AG09309 (cell line): ENCODE results near the gene RASA1.
"Not testable (repeated sequence)": the region's sequence is repeated elsewhere in the genome, so short reads cannot be mapped to it uniquely, and the experiment has no call there.

Experiments
- DNase-seq: peaks from one replicate; pipeline ENCODE4 v3.0.0-alpha.2; 2010; ENCODE audit warnings: low read depth
- H3K4me3 ChIP-seq: 2 replicates; pipeline ENCODE4 v1.5.1; 2011; ENCODE audit warnings: mild to moderate bottlenecking, low read depth, low read length, moderate library complexity; ENCODE audit not compliant: control insufficient read depth
- TF ChIP-seq, protein P1 (sequence below): IDR thresholded peaks from 2 replicates; pipeline ENCODE4 v1.5.1; 2011; ENCODE audit warnings: mild to moderate bottlenecking, low read depth, low read length, inconsistent platforms; ENCODE audit not compliant: insufficient read depth, control insufficient read depth; ENCODE audit errors: missing control alignments

Gene RASA1

DNA sequence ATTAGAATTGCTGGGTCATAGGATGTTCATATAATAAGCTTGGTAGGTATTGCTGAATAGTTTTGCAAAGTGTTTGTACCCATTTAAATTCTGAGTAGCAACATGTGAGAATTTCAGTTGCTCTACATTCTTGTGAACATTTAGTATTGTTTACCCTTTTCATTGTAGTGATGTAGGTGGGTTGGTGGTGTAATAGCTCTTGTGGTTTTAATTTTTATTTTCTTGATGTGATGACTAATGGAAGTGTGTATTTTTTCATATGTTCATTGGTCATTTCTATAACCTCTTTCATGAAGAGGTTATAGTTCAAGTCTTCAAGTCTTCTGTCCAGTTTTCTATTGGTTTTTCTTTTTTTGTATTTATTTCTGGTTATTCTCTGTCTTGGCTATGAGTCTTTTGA, 34.4 kb downstream of the RASA1 start:
- TF ChIP-seq, protein P1, sequence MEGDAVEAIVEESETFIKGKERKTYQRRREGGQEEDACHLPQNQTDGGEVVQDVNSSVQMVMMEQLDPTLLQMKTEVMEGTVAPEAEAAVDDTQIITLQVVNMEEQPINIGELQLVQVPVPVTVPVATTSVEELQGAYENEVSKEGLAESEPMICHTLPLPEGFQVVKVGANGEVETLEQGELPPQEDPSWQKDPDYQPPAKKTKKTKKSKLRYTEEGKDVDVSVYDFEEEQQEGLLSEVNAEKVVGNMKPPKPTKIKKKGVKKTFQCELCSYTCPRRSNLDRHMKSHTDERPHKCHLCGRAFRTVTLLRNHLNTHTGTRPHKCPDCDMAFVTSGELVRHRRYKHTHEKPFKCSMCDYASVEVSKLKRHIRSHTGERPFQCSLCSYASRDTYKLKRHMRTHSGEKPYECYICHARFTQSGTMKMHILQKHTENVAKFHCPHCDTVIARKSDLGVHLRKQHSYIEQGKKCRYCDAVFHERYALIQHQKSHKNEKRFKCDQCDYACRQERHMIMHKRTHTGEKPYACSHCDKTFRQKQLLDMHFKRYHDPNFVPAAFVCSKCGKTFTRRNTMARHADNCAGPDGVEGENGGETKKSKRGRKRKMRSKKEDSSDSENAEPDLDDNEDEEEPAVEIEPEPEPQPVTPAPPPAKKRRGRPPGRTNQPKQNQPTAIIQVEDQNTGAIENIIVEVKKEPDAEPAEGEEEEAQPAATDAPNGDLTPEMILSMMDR = no peak
- H3K4me3 ChIP-seq = no peak overlapping the region
- peak; percentile 18 for DNase-seq

DNA sequence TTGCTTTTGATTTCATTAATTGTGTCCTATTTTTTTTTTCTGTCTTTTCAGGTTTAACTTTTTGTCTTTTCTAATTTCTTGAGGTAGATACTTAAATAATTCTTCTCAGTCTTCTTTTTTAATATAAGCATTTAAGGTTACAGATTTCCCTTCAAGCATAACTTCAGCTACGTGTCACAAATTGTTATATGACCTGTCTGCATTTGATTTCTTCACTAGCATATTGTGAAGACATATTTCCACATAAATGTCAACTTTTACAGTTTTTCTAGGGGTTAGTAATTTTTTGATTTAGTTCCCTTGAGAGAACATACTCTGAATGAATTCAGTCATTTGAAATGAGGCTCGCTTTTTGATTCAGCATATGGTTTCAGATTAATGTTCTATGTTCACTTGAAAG, 35.6 kb downstream of the RASA1 start:
- H3K4me3 ChIP-seq = no peak overlapping the region
- TF ChIP-seq, protein P1 = no peak
- no peak for DNase-seq

DNA sequence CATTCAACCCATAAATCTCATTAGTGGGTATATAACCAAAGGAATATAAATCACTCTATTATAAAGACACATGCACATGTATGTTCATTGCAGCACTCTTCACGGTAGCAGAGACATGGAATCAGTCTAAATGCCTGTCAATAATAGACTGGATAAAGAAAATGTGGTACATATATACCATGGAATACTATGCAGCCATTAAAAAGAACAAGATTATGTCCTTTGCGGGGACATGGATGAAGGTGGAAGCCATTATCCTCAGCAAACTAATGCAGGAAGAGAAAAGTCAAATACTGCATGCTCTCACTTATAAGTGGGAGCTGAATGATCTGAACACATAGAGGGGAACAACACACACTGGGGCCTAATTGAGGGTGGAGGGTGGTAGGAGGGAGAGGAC, 38.4 kb downstream of the RASA1 start:
- not testable (repeated sequence) for DNase-seq, H3K4me3 ChIP-seq

DNA sequence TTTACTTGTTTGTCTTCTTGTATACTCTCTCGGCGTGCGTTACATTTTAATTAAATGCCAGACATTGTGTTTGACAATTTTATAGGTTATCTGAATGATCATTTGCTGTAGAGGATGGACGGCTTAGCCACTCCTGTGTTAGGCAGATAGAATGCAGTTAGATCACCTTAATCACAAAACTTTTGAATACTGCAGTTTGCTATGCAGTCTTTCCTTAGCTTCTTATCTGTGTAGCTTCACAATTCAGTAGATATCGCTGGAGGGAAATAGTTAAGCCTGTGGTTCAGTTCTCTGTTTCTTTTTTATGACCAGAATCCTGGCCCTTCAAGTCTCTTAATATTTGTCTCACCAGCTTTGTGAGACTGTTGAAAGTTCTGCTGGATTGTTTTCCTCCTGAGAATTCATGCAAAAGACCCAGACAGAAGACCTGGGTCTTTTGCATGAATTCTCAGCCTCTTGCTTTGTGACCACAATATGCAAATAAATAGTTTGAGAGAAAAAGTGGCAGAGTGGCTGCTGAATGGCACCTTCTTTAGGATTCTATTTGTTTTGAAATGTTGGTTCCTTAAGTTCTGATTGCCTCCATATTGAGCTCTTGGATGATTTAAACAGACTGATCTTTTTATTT, 40.2 kb downstream of the RASA1 start:
- TF ChIP-seq, protein P1 = no peak
- H3K4me3 ChIP-seq = no peak overlapping the region
- DNase-seq = no peak

DNA sequence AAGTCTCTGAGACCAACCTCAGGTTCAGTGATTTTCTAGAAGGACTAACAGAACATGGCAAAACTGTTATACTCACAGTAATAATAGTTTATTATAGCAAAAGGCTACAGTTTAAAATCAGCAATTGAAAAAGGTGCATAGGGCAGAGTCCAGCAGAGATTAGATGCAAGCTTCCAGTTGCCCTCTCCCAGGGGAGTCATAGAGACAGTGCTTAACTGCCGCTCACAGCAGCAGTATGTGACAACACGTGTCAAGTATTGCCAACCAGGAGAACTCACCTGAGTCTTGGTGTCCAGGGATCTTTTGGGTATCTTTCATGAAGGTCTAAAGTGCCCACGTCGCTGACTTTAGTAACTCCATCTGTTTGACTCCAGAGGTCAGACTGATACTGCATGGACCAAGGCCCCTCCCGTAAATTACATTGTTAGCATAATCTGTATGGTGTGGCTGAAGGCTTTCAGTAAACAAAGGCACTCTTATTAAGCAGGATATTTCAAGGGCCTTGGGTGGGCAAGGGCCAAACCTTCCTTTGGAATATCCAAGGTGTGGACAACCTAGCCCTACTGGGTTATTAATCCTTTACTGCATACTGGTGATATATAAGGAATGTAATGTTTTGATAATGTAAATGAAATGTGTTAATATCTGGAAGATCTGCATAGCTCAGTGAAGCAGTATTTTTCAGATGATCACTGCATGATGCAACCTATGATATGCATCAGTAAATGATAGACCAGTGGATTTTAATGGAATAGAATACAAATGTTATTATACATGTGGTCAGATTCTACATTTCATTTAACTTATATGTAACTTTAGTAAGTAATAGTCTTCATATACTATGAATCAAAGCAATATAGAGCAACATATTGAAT, 44.0 kb downstream of the RASA1 start:
- TF ChIP-seq, protein P1 = no peak
- no peak for DNase-seq
- H3K4me3 ChIP-seq = no peak overlapping the region

DNA sequence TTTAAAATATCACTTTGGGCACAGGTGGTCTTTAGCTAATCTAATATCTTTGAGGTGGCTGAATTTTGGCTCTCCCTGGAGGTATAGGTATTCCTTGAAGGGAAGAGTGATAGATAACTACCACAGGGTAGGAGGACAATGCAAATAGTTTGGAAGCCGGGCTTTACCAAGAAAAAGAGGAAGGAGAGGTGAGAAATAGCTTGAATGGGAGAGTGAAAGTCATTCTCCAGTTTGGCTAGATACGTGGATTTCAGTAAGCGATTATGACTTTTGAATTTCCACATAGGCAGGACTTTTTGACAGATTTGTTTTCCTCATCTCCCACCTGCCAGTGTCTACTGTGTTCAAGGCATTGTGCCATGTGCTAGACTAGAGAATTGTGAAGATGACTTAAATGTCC, 45.5 kb downstream of the RASA1 start:
- no peak overlapping the region for H3K4me3 ChIP-seq
- DNase-seq = no peak
- TF ChIP-seq, protein P1 = no peak

DNA sequence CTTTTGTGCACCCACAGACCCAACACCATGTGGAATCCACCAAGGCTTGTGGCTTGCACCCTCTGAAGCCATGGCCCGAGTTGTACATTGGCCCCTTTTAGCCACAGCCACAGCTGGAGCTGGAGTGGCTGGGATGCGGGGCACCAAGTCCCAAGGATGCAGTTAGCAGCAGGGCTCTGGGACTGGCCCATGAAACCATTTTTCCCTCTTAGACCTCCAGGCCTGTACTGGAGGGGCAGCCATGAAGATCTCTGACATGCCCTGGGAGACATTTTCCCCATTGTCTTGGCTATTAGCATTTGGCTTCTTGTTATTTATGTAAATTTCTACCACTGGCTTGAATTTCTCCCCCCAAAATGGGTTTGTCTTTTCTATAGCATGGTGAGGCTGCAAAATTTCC, 51.8 kb downstream of the RASA1 start:
- TF ChIP-seq, protein P1 = no peak
- no peak overlapping the region for H3K4me3 ChIP-seq
- no peak for DNase-seq
